ENCODE data around the gene DOCK4. TPM values are rescaled to one million over a fixed set of nuclear protein-coding genes. Genes with fewer than 3 reads are reported as not detected.

The DOCK4 gene
- total and polyA plus RNA-seq, 2 donors from 2014 or later: 3.2 to 38.9 TPM

- H3K36me3 ChIP-seq (ENCODE audit: control insufficient read depth in 2 of 3, insufficient read depth in 3 of 3, low read length in 3 of 3): no peaks in the 10 kb centered on the region
- intact Hi-C loops (cut with DNase I): no loop called here
- no peak overlapping the region for H3K4me3 ChIP-seq (ENCODE audit: low read length in 3 of 3)
- no peak overlapping the region for H3K9ac ChIP-seq (ENCODE audit: low read length in 3 of 3)
- peak in 1 of 5 donors; percentile 27 for DNase-seq
- FAIRE-seq: no peak
- no peak for TF ChIP-seq CTCF (IDR thresholded peaks at IDR 0.05; ENCODE audit: borderline replicate concordance, extremely low read depth, insufficient read depth)
- no peak overlapping the region for H3K27ac ChIP-seq (ENCODE audit: low read depth in 2 of 2, low read length in 2 of 2)
- H3K9me3 ChIP-seq (ENCODE audit: control insufficient read depth in 2 of 3, insufficient read depth in 1 of 3, low read length in 3 of 3): no peaks in the 10 kb centered on the region
- no peaks in the 10 kb centered on the region for H3K27me3 ChIP-seq (ENCODE audit: control insufficient read depth, insufficient read depth, low read length)
- peaks cover 0 to 3% (median 0%) of the 10 kb centered on the region in 3 donors for H3K4me1 ChIP-seq (ENCODE audit: control insufficient read depth in 2 of 3, insufficient read depth in 2 of 3, low read depth in 1 of 3, low read length in 3 of 3)
These were observed 155.8 kb downstream of the DOCK4 start for GRCh38 chr7:112050250-112050881.

GRCh38 chr7:112049555-112050249 lies 156.5 kb downstream of the DOCK4 start:
- no peak overlapping the region for H3K4me3 ChIP-seq (ENCODE audit: low read length in 3 of 3)
- FAIRE-seq (no peak), DNase-seq (no peak)
- H3K4me1 ChIP-seq (ENCODE audit: control insufficient read depth in 2 of 3, insufficient read depth in 2 of 3, low read depth in 1 of 3, low read length in 3 of 3): peaks cover 0 to 3% (median 0%) of the 10 kb centered on the region in 3 donors
- intact Hi-C loops (cut with DNase I): no loop called here
- H3K9ac ChIP-seq (ENCODE audit: low read length in 3 of 3): no peak overlapping the region
- no peaks in the 10 kb centered on the region for H3K27me3 ChIP-seq (ENCODE audit: control insufficient read depth, insufficient read depth, low read length)
- H3K36me3 ChIP-seq (ENCODE audit: control insufficient read depth in 2 of 3, insufficient read depth in 3 of 3, low read length in 3 of 3): no peaks in the 10 kb centered on the region
- TF ChIP-seq CTCF (IDR thresholded peaks at IDR 0.05; ENCODE audit: borderline replicate concordance, extremely low read depth, insufficient read depth): no peak
- H3K9me3 ChIP-seq (ENCODE audit: control insufficient read depth in 2 of 3, insufficient read depth in 1 of 3, low read length in 3 of 3): no peaks in the 10 kb centered on the region
- no peak overlapping the region for H3K27ac ChIP-seq (ENCODE audit: low read depth in 2 of 2, low read length in 2 of 2)

GRCh38 chr7:112047421-112047820 lies 158.8 kb downstream of the DOCK4 start:
- H3K27ac ChIP-seq (ENCODE audit: low read depth in 2 of 2, low read length in 2 of 2): no peak overlapping the region
- no peak for FAIRE-seq
- TF ChIP-seq CTCF (IDR thresholded peaks at IDR 0.05; ENCODE audit: borderline replicate concordance, extremely low read depth, insufficient read depth): no peak

More at GRCh38 chr7:112047421-112047820, 158.8 kb downstream of the DOCK4 start:
- Histone ChIP-seq H3K9ac (ENCODE audit: low read length in 3 of 3) (no peak overlapping the region), H3K9me3 (ENCODE audit: control insufficient read depth in 2 of 3, insufficient read depth in 1 of 3, low read length in 3 of 3) (no peaks in the 10 kb centered on the region), H3K4me1 (ENCODE audit: control insufficient read depth in 2 of 3, insufficient read depth in 2 of 3, low read depth in 1 of 3, low read length in 3 of 3) (no peaks in the 10 kb centered on the region), H3K4me3 (ENCODE audit: low read length in 3 of 3) (no peak overlapping the region), H3K27me3 (ENCODE audit: control insufficient read depth, insufficient read depth, low read length) (no peaks in the 10 kb centered on the region), H3K36me3 (ENCODE audit: control insufficient read depth in 2 of 3, insufficient read depth in 3 of 3, low read length in 3 of 3) (no peaks in the 10 kb centered on the region)
- intact Hi-C loops (cut with DNase I): no loop called here
- DNase-seq: no peak

Data from kidney (tissue), 14 donors.